K562 (cell line): Measurements from ENCODE around the gene GTF3C1.

Experiments used
- GATAD2A ChIP-seq: fragments of 450-650 bp; IDR thresholded peaks from 2 replicates; pipeline ENCODE4 v1.6.1; 2017
- HMGN3 ChIP-seq: IDR thresholded peaks from 2 replicates; pipeline ENCODE4 v1.6.1; 2011; ENCODE audit warnings: borderline replicate concordance, low read depth, mild to moderate bottlenecking, mixed read lengths, low read length; ENCODE audit not compliant: insufficient read length; ENCODE audit errors: extremely low read depth
- MEIS2 ChIP-seq: fragments of 450-650 bp; IDR thresholded peaks from 2 replicates; pipeline ENCODE4 v1.6.1; 2014; ENCODE audit warnings: mild to moderate bottlenecking; ENCODE audit not compliant: partially characterized antibody
- SMC3 ChIP-seq: conservative IDR thresholded peaks from 2 replicates; pipeline ENCODE4 v1.6.1; 2011; ENCODE audit warnings: low read depth, low read length, improper control_type of control experiment; ENCODE audit not compliant: insufficient read depth
- SP1 ChIP-seq: sonication (generic); formaldehyde crosslinking; IDR thresholded peaks from 2 replicates; pipeline ENCODE4 v1.8.1; 2022; ENCODE audit warnings: mild to moderate bottlenecking, missing genetic modification reagents
- TF ChIP-seq, protein P1 (sequence below): fragments of 450-650 bp; formaldehyde crosslinking; IDR thresholded peaks from 2 replicates; pipeline ENCODE4 v1.4.0; 2020; ENCODE audit warnings: mild to moderate bottlenecking, mixed read lengths
- TF ChIP-seq, protein P2 (sequence below): sonication (generic); formaldehyde crosslinking; IDR thresholded peaks from 2 replicates; pipeline ENCODE4 v1.8.0; 2022; ENCODE audit warnings: mild to moderate bottlenecking, missing genetic modification reagents
- TF ChIP-seq, protein P3 (sequence below), 3 experiments: IDR thresholded peaks in 2 of 3; conservative IDR thresholded peaks in 1 of 3; 2 replicates each; pipeline ENCODE4 v1.5.1; 2011 to 2012; ENCODE audit warnings: low read length in 3 of 3, mild to moderate bottlenecking in 3 of 3, control low read depth in 2 of 3, improper control_type of control experiment in 1 of 3, inconsistent platforms in 1 of 3, low read depth in 1 of 3, mixed read lengths in 1 of 3, moderate library complexity in 1 of 3; ENCODE audit not compliant: insufficient read depth in 2 of 3

DNA sequence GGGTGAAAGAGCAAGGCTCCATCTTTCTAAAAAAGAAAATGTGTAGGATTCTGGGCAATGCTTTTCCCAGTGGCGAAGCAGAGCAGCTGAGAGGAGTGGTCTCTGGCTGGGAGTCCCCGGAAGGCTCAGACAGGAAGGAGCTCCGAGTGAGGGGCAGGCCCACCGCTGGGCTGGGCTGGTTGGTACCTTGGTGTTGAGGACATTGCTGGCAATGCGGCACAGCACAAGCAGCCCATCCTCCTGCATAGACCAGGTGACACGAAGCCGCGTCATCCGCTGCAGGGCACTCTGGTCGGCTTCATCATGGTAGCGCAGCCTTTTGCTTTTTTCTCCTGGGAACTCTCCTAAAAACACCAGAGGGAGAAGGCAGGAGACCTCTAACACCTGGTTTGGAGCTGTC, 63.9 kb downstream of the GTF3C1 start:
- no peak for TF ChIP-seq HMGN3
- TF ChIP-seq MEIS2 = no peak
- TF ChIP-seq, protein P1, sequence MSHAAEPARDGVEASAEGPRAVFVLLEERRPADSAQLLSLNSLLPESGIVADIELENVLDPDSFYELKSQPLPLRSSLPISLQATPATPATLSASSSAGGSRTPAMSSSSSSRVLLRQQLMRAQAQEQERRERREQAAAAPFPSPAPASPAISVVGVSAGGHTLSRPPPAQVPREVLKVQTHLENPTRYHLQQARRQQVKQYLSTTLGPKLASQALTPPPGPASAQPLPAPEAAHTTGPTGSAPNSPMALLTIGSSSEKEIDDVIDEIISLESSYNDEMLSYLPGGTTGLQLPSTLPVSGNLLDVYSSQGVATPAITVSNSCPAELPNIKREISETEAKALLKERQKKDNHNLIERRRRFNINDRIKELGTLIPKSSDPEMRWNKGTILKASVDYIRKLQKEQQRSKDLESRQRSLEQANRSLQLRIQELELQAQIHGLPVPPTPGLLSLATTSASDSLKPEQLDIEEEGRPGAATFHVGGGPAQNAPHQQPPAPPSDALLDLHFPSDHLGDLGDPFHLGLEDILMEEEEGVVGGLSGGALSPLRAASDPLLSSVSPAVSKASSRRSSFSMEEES = no peak
- TF ChIP-seq, protein P2, sequence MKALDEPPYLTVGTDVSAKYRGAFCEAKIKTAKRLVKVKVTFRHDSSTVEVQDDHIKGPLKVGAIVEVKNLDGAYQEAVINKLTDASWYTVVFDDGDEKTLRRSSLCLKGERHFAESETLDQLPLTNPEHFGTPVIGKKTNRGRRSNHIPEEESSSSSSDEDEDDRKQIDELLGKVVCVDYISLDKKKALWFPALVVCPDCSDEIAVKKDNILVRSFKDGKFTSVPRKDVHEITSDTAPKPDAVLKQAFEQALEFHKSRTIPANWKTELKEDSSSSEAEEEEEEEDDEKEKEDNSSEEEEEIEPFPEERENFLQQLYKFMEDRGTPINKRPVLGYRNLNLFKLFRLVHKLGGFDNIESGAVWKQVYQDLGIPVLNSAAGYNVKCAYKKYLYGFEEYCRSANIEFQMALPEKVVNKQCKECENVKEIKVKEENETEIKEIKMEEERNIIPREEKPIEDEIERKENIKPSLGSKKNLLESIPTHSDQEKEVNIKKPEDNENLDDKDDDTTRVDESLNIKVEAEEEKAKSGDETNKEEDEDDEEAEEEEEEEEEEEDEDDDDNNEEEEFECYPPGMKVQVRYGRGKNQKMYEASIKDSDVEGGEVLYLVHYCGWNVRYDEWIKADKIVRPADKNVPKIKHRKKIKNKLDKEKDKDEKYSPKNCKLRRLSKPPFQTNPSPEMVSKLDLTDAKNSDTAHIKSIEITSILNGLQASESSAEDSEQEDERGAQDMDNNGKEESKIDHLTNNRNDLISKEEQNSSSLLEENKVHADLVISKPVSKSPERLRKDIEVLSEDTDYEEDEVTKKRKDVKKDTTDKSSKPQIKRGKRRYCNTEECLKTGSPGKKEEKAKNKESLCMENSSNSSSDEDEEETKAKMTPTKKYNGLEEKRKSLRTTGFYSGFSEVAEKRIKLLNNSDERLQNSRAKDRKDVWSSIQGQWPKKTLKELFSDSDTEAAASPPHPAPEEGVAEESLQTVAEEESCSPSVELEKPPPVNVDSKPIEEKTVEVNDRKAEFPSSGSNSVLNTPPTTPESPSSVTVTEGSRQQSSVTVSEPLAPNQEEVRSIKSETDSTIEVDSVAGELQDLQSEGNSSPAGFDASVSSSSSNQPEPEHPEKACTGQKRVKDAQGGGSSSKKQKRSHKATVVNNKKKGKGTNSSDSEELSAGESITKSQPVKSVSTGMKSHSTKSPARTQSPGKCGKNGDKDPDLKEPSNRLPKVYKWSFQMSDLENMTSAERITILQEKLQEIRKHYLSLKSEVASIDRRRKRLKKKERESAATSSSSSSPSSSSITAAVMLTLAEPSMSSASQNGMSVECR (CRISPR knock-in tag) = no peak
- TF ChIP-seq, protein P3, sequence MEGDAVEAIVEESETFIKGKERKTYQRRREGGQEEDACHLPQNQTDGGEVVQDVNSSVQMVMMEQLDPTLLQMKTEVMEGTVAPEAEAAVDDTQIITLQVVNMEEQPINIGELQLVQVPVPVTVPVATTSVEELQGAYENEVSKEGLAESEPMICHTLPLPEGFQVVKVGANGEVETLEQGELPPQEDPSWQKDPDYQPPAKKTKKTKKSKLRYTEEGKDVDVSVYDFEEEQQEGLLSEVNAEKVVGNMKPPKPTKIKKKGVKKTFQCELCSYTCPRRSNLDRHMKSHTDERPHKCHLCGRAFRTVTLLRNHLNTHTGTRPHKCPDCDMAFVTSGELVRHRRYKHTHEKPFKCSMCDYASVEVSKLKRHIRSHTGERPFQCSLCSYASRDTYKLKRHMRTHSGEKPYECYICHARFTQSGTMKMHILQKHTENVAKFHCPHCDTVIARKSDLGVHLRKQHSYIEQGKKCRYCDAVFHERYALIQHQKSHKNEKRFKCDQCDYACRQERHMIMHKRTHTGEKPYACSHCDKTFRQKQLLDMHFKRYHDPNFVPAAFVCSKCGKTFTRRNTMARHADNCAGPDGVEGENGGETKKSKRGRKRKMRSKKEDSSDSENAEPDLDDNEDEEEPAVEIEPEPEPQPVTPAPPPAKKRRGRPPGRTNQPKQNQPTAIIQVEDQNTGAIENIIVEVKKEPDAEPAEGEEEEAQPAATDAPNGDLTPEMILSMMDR (IDR thresholded peaks at IDR 0.05 in 2 of 3, conservative IDR thresholded peaks at IDR 0.05 in 1 of 3; ENCODE audit: insufficient read depth in 2 of 3, low read depth in 1 of 3, low read length in 3 of 3) = no peak
- no peak for TF ChIP-seq GATAD2A
- no peak for TF ChIP-seq SP1
- no peak for TF ChIP-seq SMC3
